Ovary (tissue), 9 donors: ENCODE measurements around the gene BICRA. TPM values are rescaled to one million over a fixed set of nuclear protein-coding genes. Genes with fewer than 3 reads are reported as not detected.
"Not testable (repeated sequence)": the region's sequence is repeated elsewhere in the genome, so short reads cannot be mapped to it uniquely, and the experiment has no call there.

Experiments
- DNase-seq, 5 donors: peaks; one replicate each; pipeline ENCODE4 v3.0.0-alpha.2; 2019 to 2020
- H3K27ac ChIP-seq, 2 donors: fragments of 200-600 bp; one replicate each; pipeline versions ENCODE4 v1.5.1 to v1.8.0; 2019 to 2022
- H3K27me3 ChIP-seq: fragments of 200-600 bp; one replicate; pipeline ENCODE4 v1.8.0; 2022
- H3K36me3 ChIP-seq: fragments of 200-600 bp; sonication (generic); one replicate; pipeline ENCODE4 v1.5.1; 2019
- H3K4me1 ChIP-seq: one replicate; pipeline ENCODE4 v1.8.1; 2013; ENCODE audit warnings: mild to moderate bottlenecking, moderate library complexity; ENCODE audit not compliant: insufficient read depth
- H3K4me3 ChIP-seq: fragments of 200-600 bp; sonication (generic); one replicate; pipeline ENCODE4 v1.5.1; 2017
- H3K9me3 ChIP-seq, 2 donors: fragments of 200-600 bp in 1 of 2; sonication (generic) in 1 of 2; one replicate each; pipeline versions ENCODE4 v1.5.1 to v1.8.1; 2013 to 2019; ENCODE audit warnings: mild to moderate bottlenecking in 1 of 2, moderate library complexity in 1 of 2
- CTCF ChIP-seq, 3 donors: fragments of 450-650 bp in 2 of 3; fragments of 200-600 bp in 1 of 3; IDR thresholded peaks; one replicate each; pipeline versions ENCODE4 v1.5.1 to v1.8.0; 2016 to 2022; ENCODE audit warnings: antibody characterized with exemption in 3 of 3, mild to moderate bottlenecking in 1 of 3
- EP300 ChIP-seq: sonication (generic); formaldehyde crosslinking; IDR thresholded peaks from one replicate; pipeline ENCODE4 v1.6.1; 2017; ENCODE audit warnings: antibody characterized with exemption
- POLR2A ChIP-seq: fragments of 450-650 bp; IDR thresholded peaks from one replicate; pipeline ENCODE4 v1.6.1; 2017; ENCODE audit warnings: antibody characterized with exemption, mild to moderate bottlenecking, moderate library complexity
- WGBS, 3 donors: extraction: QIAGEN DNeasy Blood & Tissue Kit in 1 of 3; methylation state at CpG; one replicate each; pipeline versions ENCODE4 v1.1.5 to v1.1.7; 2013 to 2017; 5-methylcytosine and 5-hydroxymethylcytosine counted together
- intact Hi-C, 4 donors: fragments of 100-400 bp; cut with DNase I; formaldehyde crosslinking; loops; one replicate each; pipeline versions ENCODE4 v1.11.0 to v1.15.1; 2022 to 2023
- polyA plus RNA-seq, 2 donors: library from polyadenylated mRNA; stranded (reverse); fragments of 200-250 nt in 1 of 2; fragments of 350-450 nt in 1 of 2; fragmentation: Illumina TruSeq in 1 of 2; extraction: RNeasy Lipid Tissue Mini Kit (QIAGEN cat#74804) in 1 of 2; gene quantifications; one replicate each; pipeline ENCODE4 v1.2.3, GENCODE V29; 2013 to 2014
- total RNA-seq, 7 donors: library from RNA; depleted of rRNA in 2 of 7; stranded (reverse); fragments of >200 nt in 2 of 7; fragmentation: NEBNext Ultra II Directional in 3 of 7; extraction: Animal tissue kit (Norgen Biotek cat#: 25700) in 3 of 7; gene quantifications; one replicate each; pipeline versions ENCODE4 v1.1.0 to v1.2.4, GENCODE V29; 2016 to 2023
- donor health status: DM: no; HTN: no; CAD: no; lungs with moderate emphysema.
- donor health status: DM: no; HTN: no; CAD: no.
- donor health status: Bipolar disorder and iron deficiency.
- donor health status: DM: yes; HTN: yes; CAD: no.
- donor health status: DM: no; HTN: no; CAD: no.
- donor health status: DM: yes; HTN: yes; CAD: no.

BICRA gene
- total and polyA plus RNA-seq, 9 donors: 3.7 to 21.7 (median 12.9) TPM

DNA sequence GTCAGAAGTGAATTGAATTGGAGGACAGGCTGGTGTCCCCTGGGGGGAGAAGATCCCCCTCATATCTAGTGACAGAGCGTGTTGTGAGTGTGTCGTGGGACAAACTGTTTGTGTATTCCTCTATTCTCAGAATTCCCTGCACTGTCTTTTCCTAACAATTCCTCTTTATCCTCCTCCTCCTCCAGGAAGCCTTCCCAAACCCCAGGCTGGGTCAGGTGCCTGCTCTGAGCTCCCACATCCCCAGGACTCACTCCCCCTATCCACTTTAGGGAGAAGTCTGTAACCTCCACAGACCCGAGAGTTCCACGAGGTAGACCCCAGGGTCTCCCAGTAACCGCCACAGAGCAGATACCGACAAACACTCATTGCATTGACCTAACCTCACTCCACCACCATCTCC, 15.1 kb upstream of the BICRA start:
- Histone ChIP-seq H3K27me3 (no peaks in the 10 kb centered on the region), H3K27ac (no peak overlapping the region), H3K4me3 (no peak overlapping the region), H3K36me3 (no peaks in the 10 kb centered on the region), H3K9me3 (no peaks in the 10 kb centered on the region), H3K4me1 (no peaks in the 10 kb centered on the region)
- WGBS, 3 donors: 77 to 89% (median 84%) methylated on average over 6 of the region's 6 CpGs
- intact Hi-C loops: no loop called here
- DNase-seq: no peak
- TF ChIP-seq CTCF (IDR thresholded peaks at IDR 0.05) (no peak), EP300 (no peak), POLR2A (no peak)

- Histone ChIP-seq H3K4me3 (no peak overlapping the region), H3K4me1 (peaks cover 2% of the 10 kb centered on the region), H3K36me3 (no peaks in the 10 kb centered on the region), H3K9me3 (no peaks in the 10 kb centered on the region), H3K27me3 (no peaks in the 10 kb centered on the region), H3K27ac (no peak overlapping the region)
- DNase-seq: no peak
- WGBS, 3 donors: 81 to 90% (median 84%) methylated on average over 6 of the region's 6 CpGs
- intact Hi-C loops: no loop called here
- TF ChIP-seq POLR2A (no peak), EP300 (no peak), CTCF (IDR thresholded peaks at IDR 0.05) (no peak)
Observed at GRCh38 chr19:47595944-47596343, 13.0 kb upstream of the BICRA start.

- intact Hi-C loops: no loop called here
- WGBS, 3 donors: 6 to 8% (median 6%) methylated on average over 21 of the region's 21 CpGs
- DNase-seq: peak in 4 of 5 donors; percentile 41 to 74 (median 48)
- no peaks in the 10 kb centered on the region for H3K27me3 ChIP-seq
- H3K9me3 ChIP-seq: no peaks in the 10 kb centered on the region
- no peak overlapping the region for H3K27ac ChIP-seq
- H3K4me3 ChIP-seq: peak overlapping the region; percentile 17
- H3K4me1 ChIP-seq: peaks cover 2% of the 10 kb centered on the region
- TF ChIP-seq POLR2A (no peak), EP300 (no peak), CTCF (IDR thresholded peaks at IDR 0.05) (no peak)
- H3K36me3 ChIP-seq: no peaks in the 10 kb centered on the region
Observed at GRCh38 chr19:47598407-47599349, 10.3 kb upstream of the BICRA start.

DNA sequence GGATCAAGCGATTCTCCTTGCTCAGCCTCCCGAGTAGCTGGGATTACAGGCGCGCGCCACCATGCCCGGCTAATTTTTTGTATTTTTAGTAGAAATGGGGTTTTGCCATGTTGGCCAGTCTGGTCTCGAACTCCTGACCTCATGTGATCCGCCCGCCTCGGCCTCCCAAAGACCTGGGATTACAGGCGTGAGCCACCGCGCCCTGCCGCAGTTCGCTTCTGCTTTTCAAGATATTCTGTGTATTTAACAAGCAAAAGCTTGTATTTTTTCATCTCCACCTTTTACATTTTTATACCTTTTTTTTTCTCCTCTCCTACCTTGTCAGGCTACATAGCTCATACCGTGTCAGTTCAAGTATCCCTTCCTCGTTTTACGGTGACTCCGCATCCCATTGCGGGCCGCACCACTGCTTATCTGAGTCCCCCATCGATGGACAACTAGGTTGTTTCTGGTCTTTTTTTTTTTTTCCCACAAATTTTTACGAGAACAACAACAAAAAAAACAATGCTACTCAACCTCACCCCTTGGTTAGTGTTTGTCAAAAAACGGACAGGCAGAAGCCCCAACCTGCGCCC, 9.2 kb upstream of the BICRA start:
- H3K27me3 ChIP-seq, H3K9me3 ChIP-seq, H3K27ac ChIP-seq, H3K36me3 ChIP-seq, H3K4me1 ChIP-seq, DNase-seq: not testable (repeated sequence)
- intact Hi-C loops: loop anchor here in 2 of 4 donors (10.0 kb wide), 2 partner anchors 65 to 85 kb away; partner anchors contain the start of gene NAPA (in 2 of the 2)
- H3K4me3 ChIP-seq: peak overlapping the region; percentile 47
- 18 to 36% (median 27%) methylated on average over 25 of the region's 25 CpGs for WGBS, 3 donors
